Epithelial cell of esophagus (primary cell): ENCODE data around the gene GJD2.

Source experiments
- DNase-seq: peaks from one replicate; pipeline ENCODE4 v3.0.0; 2010; ENCODE audit warnings: low read depth
- H3K4me3 ChIP-seq: 2 replicates; pipeline ENCODE4 v1.5.1; 2011; ENCODE audit warnings: mild to moderate bottlenecking, low read length, control low read depth
- CTCF ChIP-seq: IDR thresholded peaks from 2 replicates; pipeline ENCODE4 v1.5.1; 2011; ENCODE audit warnings: low read depth, mild to moderate bottlenecking, low read length, control low read depth, inconsistent platforms; ENCODE audit not compliant: insufficient read depth; ENCODE audit errors: missing control alignments

GJD2 gene

GRCh38 chr15:34773917-34774316 lies 19.1 kb upstream of the GJD2 start:
- no peak for DNase-seq
- H3K4me3 ChIP-seq: no peak overlapping the region
- TF ChIP-seq CTCF: no peak

DNA sequence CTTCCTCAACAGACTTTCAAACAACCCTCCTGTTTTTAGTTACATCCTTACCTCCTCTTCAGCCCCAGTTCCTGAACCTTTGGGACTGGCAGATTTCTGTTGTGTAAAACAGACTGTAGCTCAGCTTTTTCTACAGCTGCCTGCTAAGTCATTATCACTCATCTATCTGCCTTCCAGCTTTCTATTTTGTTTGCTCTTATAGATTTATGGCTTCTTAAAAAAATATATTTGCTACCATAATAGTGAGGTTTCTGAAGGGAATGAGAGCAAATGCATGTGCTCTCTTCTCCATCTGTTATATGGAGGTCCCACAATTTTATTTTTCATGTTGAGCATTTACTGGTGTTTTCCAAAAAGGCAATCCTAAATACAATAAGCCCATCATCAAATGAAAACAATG lies 18.2 kb upstream of the GJD2 start:
- no peak for TF ChIP-seq CTCF
- H3K4me3 ChIP-seq: no peak overlapping the region
- DNase-seq: no peak

DNA sequence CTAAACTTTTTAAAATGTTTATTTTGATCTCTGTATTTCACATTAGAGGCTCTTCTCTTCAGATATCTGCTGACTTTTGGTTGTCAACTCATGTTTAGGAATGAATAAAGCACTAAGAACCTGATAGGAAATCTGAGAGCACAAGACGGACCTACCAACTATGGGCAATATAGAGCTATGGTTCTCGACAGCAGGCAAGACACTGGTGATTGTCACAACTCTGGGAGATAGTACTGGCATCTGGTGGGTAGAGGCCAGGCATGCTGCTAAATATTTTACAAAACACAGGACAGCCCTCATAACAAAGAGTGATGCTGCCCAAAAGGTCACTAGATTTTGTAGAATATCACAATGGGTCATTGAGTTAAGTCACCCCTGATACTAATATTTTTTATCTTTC lies 17.5 kb upstream of the GJD2 start:
- TF ChIP-seq CTCF: no peak
- DNase-seq: no peak
- H3K4me3 ChIP-seq: no peak overlapping the region

DNA sequence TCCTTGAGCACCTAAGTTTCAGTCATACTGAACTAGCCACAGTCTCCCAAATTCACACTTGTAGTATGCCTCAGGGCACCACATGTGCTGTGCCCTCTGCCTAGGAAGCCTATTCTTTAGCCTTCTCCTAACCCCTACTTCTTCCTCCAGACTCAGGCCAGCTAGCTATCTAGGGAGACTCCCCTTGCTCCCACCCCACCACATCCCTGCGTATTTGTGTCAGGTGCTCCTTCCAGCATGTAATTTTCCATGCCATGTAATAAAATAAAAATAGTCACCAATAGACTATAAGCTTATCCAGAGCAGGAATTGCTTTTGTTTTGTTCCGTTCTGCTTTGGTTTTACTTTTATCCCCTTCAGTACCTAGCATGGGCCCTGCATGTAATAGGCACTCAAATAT lies 14.9 kb upstream of the GJD2 start:
- TF ChIP-seq CTCF: no peak
- no peak for DNase-seq
- no peak overlapping the region for H3K4me3 ChIP-seq

DNA sequence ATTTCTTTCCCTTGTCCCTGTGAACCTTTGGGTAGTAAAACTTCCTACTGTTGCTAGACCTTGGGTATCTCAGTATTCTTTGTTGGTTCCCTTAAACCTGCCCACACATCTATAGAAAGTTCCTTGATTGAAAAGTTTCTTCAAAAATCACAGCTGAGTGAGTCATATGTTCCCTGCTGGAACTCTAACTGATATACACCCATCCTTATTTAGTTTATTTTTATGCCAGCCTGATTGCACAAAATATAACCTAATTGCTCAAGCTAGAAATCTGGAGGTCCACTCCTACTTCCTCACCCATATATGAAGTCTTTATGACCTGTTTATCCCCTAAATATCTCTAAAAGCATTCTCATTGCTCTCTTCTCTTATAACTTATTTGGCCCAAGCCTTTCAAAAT lies 13.7 kb upstream of the GJD2 start:
- no peak for TF ChIP-seq CTCF
- H3K4me3 ChIP-seq: no peak overlapping the region
- DNase-seq: no peak

GRCh38 chr15:34765741-34766140 lies 10.9 kb upstream of the GJD2 start:
- H3K4me3 ChIP-seq: no peak overlapping the region
- TF ChIP-seq CTCF: no peak
- DNase-seq: no peak

DNA sequence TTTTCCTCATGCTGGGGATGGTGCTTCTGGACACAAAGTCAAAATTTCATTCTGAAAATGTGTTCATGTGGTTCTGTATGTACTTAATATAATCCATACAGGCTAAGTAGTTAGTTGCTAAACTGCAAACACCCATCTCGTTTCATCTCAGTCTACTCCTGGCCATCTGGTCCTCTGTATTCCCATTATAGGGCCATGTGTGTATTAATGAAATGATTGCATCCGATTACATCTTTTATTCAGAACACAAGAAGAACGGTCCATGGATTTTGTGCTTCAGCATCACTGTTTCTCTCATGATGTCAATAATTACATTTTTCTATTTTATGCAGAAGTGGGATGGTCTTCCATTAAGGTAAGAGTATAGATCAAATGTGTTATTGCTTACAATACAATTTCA lies 6.1 kb upstream of the GJD2 start:
- DNase-seq: no peak
- no peak for TF ChIP-seq CTCF
- no peak overlapping the region for H3K4me3 ChIP-seq
